ENCODE results near the gene FAM161A.
"Not testable (repeated sequence)": the region's sequence is repeated elsewhere in the genome, so short reads cannot be mapped to it uniquely, and the experiment has no call there.

DNA sequence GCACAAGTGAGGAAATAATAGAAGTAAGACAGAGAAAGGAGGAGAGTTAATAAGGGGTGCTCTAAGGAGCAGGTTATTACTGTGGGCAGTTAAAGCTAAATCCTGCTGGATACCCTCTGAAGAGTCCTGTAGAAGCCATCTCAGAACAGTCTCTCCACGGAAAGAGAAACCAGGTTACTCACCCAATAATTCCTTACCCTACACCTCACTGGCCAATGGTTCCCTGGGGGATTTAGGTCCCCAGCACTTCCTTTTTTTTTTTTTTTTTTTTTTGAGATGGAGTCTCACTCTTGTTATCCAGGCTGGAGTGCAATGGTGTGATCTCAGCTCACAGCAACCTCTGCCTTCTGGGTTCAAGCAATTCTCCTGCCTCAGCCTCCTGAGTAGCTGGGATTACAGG is 43.7 kb downstream of the FAM161A start:
- TF ChIP-seq, protein P1, sequence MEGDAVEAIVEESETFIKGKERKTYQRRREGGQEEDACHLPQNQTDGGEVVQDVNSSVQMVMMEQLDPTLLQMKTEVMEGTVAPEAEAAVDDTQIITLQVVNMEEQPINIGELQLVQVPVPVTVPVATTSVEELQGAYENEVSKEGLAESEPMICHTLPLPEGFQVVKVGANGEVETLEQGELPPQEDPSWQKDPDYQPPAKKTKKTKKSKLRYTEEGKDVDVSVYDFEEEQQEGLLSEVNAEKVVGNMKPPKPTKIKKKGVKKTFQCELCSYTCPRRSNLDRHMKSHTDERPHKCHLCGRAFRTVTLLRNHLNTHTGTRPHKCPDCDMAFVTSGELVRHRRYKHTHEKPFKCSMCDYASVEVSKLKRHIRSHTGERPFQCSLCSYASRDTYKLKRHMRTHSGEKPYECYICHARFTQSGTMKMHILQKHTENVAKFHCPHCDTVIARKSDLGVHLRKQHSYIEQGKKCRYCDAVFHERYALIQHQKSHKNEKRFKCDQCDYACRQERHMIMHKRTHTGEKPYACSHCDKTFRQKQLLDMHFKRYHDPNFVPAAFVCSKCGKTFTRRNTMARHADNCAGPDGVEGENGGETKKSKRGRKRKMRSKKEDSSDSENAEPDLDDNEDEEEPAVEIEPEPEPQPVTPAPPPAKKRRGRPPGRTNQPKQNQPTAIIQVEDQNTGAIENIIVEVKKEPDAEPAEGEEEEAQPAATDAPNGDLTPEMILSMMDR (IDR thresholded peaks at IDR 0.05), result not testable (repeated sequence)
- not testable (repeated sequence) for TF ChIP-seq EZH2 (IDR thresholded peaks at IDR 0.05; ENCODE audit: borderline replicate concordance, insufficient read depth, low read depth, low read length, poor library complexity, severe bottlenecking)

All from B cell (primary cell).